C1 segment of cervical spinal cord (tissue), 14 donors: ENCODE measurements around the gene B3GALNT2.
A peak's percentile ranks its signal among the peaks of the same experiment; 100 is the strongest.
"Not testable (repeated sequence)": the region's sequence is repeated elsewhere in the genome, so short reads cannot be mapped to it uniquely, and the experiment has no call there.

ENCODE experiments used
- DNase-seq, 14 donors: peaks; one replicate each; lab custom pipeline; 2025; lab: John Stamatoyannopoulos, UW

Gene B3GALNT2

GRCh38 chr1:235504122-235504493 lies at the start of gene B3GALNT2:
TSS of gene B3GALNT2 (minus strand) at chr1:235504452. CDS start at chr1:235504252, 200 bp downstream.
- DNase-seq, result no peak

- DNase-seq, result no peak
These were observed 48.9 kb upstream of the B3GALNT2 start for GRCh38 chr1:235553112-235553551.

- no peak for DNase-seq
These were observed 48.0 kb upstream of the B3GALNT2 start for GRCh38 chr1:235552146-235552716.

GRCh38 chr1:235549351-235550139 lies 45.3 kb upstream of the B3GALNT2 start:
- no peak for DNase-seq

- DNase-seq, result not testable (repeated sequence)
These were observed 42.3 kb upstream of the B3GALNT2 start for GRCh38 chr1:235546369-235547155.

- no peak for DNase-seq
These were observed 41.2 kb upstream of the B3GALNT2 start for GRCh38 chr1:235545292-235545930.

GRCh38 chr1:235542845-235543244 lies 38.6 kb upstream of the B3GALNT2 start:
- DNase-seq, result not testable (repeated sequence)

- no peak for DNase-seq
These were observed 29.4 kb upstream of the B3GALNT2 start for GRCh38 chr1:235533476-235534168.

- DNase-seq, result no peak
These were observed 28.1 kb upstream of the B3GALNT2 start for GRCh38 chr1:235532360-235532759.

- no peak for DNase-seq
These were observed 23.1 kb upstream of the B3GALNT2 start for GRCh38 chr1:235527196-235527814.

- no peak for DNase-seq
These were observed 21.1 kb upstream of the B3GALNT2 start for GRCh38 chr1:235525314-235525713.

GRCh38 chr1:235516862-235517446 lies 12.7 kb upstream of the B3GALNT2 start:
- DNase-seq, result no peak

- DNase-seq, result no peak
These were observed 11.7 kb upstream of the B3GALNT2 start for GRCh38 chr1:235515844-235516512.

- peak in 3 of 14 donors; percentile 14 to 30 (median 14) for DNase-seq
These were observed 9.5 kb upstream of the B3GALNT2 start for GRCh38 chr1:235513495-235514366.

- DNase-seq, result no peak
These were observed 7.4 kb upstream of the B3GALNT2 start for GRCh38 chr1:235511470-235512240.

- no peak for DNase-seq
These were observed 6.6 kb upstream of the B3GALNT2 start for GRCh38 chr1:235510823-235511222.

GRCh38 chr1:235507623-235508022 lies 3.4 kb upstream of the B3GALNT2 start:
- no peak for DNase-seq
